Left ventricle myocardium superior (tissue), 1 donor: ENCODE measurements around the gene RGS8. TPM values are rescaled to one million over a fixed set of nuclear protein-coding genes. Genes with fewer than 3 reads are reported as not detected.
"Not testable (repeated sequence)": the region's sequence is repeated elsewhere in the genome, so short reads cannot be mapped to it uniquely, and the experiment has no call there.

Experiments
- ATAC-seq: fragments of 200-7000 bp; cut with Tn5 transposase; one replicate; pipeline ENCODE4 v1.9.1; 2020; ENCODE audit warnings: mild to moderate bottlenecking, moderate library complexity
- DNase-seq: peaks from one replicate; pipeline ENCODE4 v3.0.0-alpha.2; 2020
- intact Hi-C: fragments of 100-400 bp; cut with micrococcal nuclease; formaldehyde crosslinking; loops from one replicate; pipeline ENCODE4 v1.11.0; 2022
- total RNA-seq: library from RNA; stranded (reverse); fragmentation: NEBNext Ultra II Directional; extraction: Animal tissue kit (Norgen Biotek cat#: 25700); gene quantifications from one replicate; pipeline ENCODE4 v1.2.1, GENCODE V29; 2021
- donor health status: DM: no; HTN: yes; CAD: no; lungs with severe emphysema.

The RGS8 gene
- total RNA-seq, 1 donor from 2014 or later: not detected

GRCh38 chr1:182704677-182705076, 20.3 kb upstream of the RGS8 start:
- DNase-seq (no peak), ATAC-seq (no peak)
- intact Hi-C loops: no loop called here

DNA sequence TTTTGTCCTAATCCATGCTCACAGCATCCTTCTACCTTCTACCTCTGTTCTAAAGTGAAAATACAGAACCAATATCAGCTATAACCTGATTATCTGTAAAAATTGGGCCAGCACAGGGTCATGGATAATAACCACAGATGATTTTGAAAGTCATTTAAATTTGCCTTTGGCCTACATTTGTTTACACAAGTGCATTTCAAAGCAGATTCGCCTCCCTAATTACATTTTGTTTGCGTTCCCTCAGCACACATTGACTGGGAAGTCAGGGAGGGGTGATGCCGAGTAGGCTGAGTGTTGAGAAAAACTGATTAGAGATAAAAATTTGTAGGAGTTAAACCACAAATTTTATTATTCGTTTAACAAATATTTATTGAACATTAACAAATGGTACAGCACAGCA, 19.2 kb upstream of the RGS8 start:
- ATAC-seq (no peak), DNase-seq (no peak)
- intact Hi-C loops: no loop called here

DNA sequence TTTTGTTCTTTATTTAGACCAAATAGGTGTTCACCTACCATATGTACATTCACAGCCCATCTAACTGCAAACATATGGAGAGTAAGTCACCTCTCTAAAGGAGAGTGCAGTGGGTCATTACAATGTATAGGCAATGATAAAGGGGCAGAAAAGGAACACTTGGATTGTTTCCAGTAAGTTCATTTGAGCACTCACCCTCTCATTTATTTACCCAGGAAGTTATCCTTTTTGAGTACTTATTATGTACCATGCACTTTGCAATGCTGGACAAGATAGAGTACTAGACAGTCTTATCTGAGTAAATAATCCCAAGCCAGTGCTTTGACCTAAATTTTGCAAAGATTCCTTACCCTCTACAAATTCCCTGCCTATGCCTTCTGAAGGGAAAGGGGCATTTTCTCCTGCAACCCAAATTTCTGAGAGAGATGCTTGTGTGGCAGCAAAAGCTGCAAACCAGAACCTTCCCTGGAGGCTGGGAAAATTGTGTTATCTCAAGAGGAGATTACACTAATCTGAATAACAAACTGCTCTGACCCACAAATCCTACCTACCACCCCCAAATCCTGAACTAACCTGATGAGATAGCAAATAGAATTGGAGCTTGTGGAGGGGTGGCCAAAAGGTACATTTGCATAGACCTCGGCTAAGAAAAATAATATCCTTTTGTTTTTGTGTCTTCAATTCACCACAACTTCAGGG, 18.6 kb upstream of the RGS8 start:
- DNase-seq (no peak), ATAC-seq (no peak)
- intact Hi-C loops: no loop called here

DNA sequence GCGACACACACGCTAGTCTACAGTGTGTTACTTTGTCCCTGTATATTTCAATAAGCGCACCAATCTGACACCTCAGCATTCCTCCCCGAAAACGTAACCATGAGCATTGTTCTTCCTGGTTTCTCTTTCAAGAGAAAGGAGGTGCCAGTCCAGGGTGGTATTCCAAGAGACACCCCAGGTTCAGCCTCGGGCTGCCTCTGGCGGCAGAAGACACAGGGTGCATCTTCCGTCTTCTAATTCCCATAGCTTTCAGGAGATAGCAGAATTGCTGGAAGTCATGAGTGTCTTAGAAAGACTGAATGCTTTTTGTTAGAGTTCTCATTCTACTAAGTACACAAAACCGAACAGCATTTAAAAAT, 15.9 kb upstream of the RGS8 start:
- ATAC-seq (no peak), DNase-seq (no peak)
- intact Hi-C loops: no loop called here

DNA sequence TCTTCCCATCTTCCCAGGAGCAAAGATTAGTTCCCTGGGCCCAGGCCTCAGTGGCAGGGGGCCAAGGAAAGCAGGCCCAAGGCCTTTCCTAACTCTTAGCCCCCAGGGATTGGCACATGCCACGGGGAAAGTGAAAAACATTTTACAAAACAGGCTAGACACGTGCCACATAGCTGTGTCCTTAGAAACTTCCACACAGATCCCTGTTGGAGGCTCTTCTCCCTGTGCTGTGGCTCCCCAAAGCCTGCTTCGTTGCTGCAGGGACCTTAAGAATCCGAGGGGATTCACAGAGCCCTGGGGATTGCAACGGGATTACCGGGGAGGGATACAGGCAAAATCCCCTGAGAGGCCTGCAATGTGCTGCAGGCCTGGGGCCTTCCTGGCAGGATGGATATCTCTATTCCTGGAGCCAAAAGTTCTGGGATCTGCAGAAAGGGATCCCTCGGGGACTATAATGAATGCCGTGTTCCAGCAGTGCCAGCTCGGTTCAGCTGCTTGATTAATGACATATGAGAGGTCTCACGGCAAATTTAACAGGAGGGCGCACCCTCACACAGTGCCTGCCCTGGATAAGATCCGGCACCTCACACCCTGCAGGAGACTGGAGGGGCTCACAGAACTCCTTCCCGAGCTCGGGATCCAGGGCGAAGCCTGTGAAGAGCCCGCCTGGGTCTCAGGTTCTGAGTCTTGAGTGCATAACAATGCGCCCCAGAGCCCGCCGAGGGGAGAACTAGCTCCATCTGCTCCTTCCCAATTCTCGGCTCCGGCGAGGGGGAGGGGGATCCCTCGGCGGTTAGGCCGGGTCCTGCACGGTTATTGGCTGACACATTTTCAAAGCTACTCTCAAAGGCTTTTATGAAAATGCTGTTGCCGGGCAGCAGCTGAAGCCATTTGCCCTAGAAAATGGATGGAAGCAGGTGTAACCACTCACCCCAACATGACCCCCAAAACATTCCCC, 15.3 kb upstream of the RGS8 start:
- DNase-seq (peak; percentile 63), ATAC-seq (peak; percentile 77)

GRCh38 chr1:182698971-182699370, 14.6 kb upstream of the RGS8 start:
- intact Hi-C loops: no loop called here
- DNase-seq: no peak
- ATAC-seq: peak; percentile 56

More for the DNA sequence above, 15.3 kb upstream of the RGS8 start:
- intact Hi-C loops: no loop called here

- intact Hi-C loops, DNase-seq, ATAC-seq: not testable (repeated sequence)
Observed at GRCh38 chr1:182693139-182693538, 8.8 kb upstream of the RGS8 start.

DNA sequence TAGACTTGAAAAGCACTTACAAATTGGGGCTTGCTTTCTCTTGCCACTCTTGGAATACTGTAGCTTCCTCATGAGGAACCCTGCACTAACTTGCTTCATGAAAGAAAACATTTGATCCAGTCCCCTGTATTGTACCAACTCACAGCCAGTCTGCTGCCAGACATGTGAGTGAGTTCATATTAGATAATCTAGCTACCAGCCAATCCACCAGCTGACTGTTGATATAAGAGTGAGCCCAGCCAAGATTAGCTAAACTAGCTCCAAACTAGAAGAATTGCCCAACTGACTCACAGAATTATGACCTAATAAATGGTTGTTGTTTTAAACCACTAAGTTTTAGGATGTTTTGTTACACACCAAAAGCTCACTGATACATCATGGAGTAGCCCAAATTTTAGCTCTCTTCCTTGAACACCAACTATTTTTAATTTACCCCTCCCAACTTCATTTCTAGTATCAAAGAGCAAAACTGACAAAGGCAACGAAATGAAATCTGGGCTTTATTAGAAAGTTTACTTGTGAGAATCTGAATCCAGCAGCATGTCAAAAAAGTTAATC, 6.6 kb upstream of the RGS8 start:
- DNase-seq (no peak), ATAC-seq (no peak)
- intact Hi-C loops: no loop called here

DNA sequence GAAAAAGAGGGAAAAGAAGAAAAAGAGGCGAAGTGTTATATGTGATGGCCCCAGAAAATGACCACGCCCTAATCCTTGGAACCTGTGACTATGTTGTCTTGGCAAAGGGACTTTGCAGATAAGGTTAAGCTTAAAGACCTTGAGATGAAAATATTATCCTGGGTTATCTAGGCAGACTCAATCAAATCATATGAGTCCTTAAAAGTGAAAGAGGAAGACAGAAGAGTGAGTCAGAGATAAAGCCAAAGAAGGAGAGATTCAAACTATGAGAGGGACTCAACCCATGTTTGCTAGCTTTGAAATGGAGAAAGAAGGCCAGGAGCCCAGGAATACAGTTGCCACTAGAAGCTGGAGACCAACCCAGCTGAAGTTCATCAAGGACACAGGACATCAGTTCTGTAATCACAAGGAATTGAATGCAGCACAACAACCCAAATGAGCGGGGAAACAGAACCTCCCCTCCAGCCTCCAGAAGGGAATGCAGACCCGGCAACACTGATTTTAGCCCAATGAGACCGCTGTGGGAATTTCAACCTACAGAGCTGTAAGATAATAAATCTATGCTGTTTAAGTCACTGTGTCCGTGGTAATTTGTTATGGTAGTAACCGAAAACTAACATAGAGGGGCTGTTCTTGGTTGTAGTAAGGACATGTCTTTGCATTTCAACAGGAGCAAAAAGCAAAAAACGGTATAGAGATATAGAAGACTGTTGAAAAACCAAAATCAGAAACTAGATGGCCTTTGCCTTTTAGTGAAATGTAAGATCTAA, 4.2 kb upstream of the RGS8 start:
- ATAC-seq: no peak
- intact Hi-C loops: no loop called here

DNA sequence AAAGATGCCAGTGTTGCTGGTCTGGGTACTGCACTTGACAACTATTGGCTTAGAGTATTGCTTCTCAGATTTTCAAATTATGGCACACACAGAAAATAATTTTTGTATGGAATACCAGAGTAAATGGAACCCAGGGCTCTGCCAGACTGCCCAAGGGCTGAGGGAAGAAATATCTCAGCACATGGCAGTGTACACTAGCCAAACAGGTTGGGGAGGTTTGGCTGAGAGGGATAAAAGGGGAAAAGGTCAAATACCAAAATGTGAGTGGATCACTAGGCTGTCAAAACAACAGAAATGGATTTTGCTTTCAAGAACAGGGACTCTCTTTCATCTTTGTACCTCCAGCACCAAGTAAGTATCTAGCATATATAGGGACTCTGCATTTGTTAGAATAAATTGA, 3.0 kb upstream of the RGS8 start:
- DNase-seq: no peak
- no peak for ATAC-seq
- intact Hi-C loops: no loop called here

More for the DNA sequence above, 4.2 kb upstream of the RGS8 start:
- no peak for DNase-seq

- ATAC-seq: no peak
- DNase-seq: no peak
- intact Hi-C loops: no loop called here
Observed at GRCh38 chr1:182686446-182686845, 2.1 kb upstream of the RGS8 start.

DNA sequence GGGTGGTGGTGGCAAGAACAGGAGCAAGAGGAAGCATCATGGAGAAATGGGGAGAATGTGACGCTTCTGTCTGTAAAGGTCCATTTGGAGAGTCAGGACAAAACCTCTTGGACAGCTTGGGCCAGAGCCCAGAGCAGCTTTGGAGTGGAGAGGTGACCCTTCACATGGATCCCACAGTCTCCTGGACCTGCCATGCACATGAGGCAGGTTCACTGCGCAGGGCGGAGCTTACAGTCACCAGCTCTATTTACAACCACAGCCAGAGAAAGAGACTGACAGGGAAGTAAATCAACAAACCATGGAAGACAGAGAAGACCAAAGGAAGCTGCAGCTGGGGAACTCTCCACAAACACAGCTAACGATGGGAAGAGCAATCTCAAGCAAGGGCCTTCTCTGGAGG, 828 bp upstream of the RGS8 start:
- no peak for ATAC-seq
- intact Hi-C loops: no loop called here
- DNase-seq: no peak

- DNase-seq (no peak), ATAC-seq (no peak)
- intact Hi-C loops: no loop called here
Observed at GRCh38 chr1:182682898-182683501, 1.4 kb downstream of the RGS8 start.

GRCh38 chr1:182682406-182682805, 2.0 kb downstream of the RGS8 start:
- intact Hi-C loops: no loop called here
- DNase-seq (no peak), ATAC-seq (no peak)

DNA sequence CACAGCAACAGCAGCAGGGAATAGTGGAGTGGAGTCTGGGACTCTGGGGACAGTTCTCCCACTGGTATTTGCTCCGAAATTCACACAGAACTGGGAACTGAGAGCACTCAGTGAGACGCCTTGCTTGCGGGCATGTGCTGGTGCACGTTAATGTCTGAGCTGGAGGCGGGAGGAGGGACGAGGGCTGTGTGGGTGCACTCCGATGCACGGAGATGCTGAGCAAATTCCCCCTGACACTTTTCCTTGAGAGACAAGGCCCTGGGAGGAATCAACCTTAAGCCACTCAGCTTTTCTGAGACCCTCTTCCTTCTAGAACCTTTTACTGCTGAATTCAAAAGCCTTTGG, 2.8 kb downstream of the RGS8 start:
- ATAC-seq: no peak
- DNase-seq: no peak
- intact Hi-C loops: no loop called here

GRCh38 chr1:182680901-182681567, 3.4 kb downstream of the RGS8 start:
- intact Hi-C loops: no loop called here
- ATAC-seq (no peak), DNase-seq (no peak)

DNA sequence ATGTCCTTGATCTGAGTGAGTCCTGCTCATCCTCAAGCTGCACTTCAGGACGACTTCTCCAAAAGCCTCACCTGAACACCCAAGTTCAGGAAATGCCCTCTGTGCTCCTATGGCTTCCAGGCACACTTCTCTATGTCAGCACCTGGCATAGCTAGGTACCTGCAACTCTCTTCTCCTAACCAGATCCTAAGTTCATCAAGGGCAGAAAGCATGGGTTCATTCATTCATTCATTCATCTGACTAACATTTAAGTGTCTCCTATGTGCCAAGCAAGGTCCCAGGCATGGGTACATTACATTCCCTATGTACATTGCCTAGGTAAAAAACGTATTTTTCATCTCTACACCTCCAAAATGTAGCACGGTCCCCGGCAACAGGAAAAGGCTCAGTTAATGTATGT, 4.0 kb downstream of the RGS8 start:
- ATAC-seq (no peak), DNase-seq (no peak)
- intact Hi-C loops: no loop called here

- ATAC-seq: peak; percentile 43
- DNase-seq: no peak
- intact Hi-C loops: no loop called here
Observed at GRCh38 chr1:182679684-182680083, 4.7 kb downstream of the RGS8 start.
